Subcutaneous abdominal adipose tissue (tissue), 5 donors: ENCODE data around the gene SLC25A42.
"Not testable (repeated sequence)": the region's sequence is repeated elsewhere in the genome, so short reads cannot be mapped to it uniquely, and the experiment has no call there.

Experiments used
- H3K27ac ChIP-seq: one replicate; pipeline ENCODE4 v1.7.0; 2013; ENCODE audit warnings: low read depth, mild to moderate bottlenecking, inconsistent platforms, low read length, moderate library complexity
- H3K27me3 ChIP-seq, 5 donors: one replicate each; pipeline ENCODE4 v1.7.0; 2013; ENCODE audit warnings: low read length in 5 of 5, inconsistent platforms in 1 of 5; ENCODE audit not compliant: control insufficient read depth in 5 of 5, insufficient read depth in 4 of 5
- H3K36me3 ChIP-seq, 5 donors: one replicate each; pipeline ENCODE4 v1.7.0; 2013; ENCODE audit warnings: low read length in 5 of 5; ENCODE audit not compliant: control insufficient read depth in 5 of 5, insufficient read depth in 5 of 5
- H3K4me1 ChIP-seq, 5 donors: one replicate each; pipeline ENCODE4 v1.7.0; 2013; ENCODE audit warnings: low read length in 5 of 5, mild to moderate bottlenecking in 3 of 5, moderate library complexity in 1 of 5; ENCODE audit not compliant: control insufficient read depth in 5 of 5, insufficient read depth in 5 of 5
- H3K4me3 ChIP-seq, 5 donors: one replicate each; pipeline ENCODE4 v1.7.0; 2013; ENCODE audit warnings: low read length in 5 of 5, low read depth in 1 of 5
- H3K9ac ChIP-seq, 5 donors: one replicate each; pipeline ENCODE4 v1.7.0; 2013; ENCODE audit warnings: low read length in 5 of 5, mild to moderate bottlenecking in 4 of 5, moderate library complexity in 3 of 5
- H3K9me3 ChIP-seq, 5 donors: one replicate each; pipeline ENCODE4 v1.7.0; 2013; ENCODE audit warnings: low read length in 5 of 5; ENCODE audit not compliant: control insufficient read depth in 5 of 5
- donor health status: healthy.
- donor health status: healthy.
- donor health status: healthy.
- donor health status: healthy.
- donor health status: healthy.

The SLC25A42 gene

GRCh38 chr19:19142347-19142746 is 78.6 kb downstream of the SLC25A42 start:
- H3K27ac ChIP-seq: no peak overlapping the region
- H3K36me3 ChIP-seq: peaks cover 0 to 10% (median 9%) of the 10 kb centered on the region in 5 donors
- H3K9me3 ChIP-seq: no peaks in the 10 kb centered on the region
- no peak overlapping the region for H3K4me3 ChIP-seq
- H3K27me3 ChIP-seq: no peaks in the 10 kb centered on the region
- no peak overlapping the region for H3K9ac ChIP-seq
- H3K4me1 ChIP-seq: peaks cover 0 to 14% (median 10%) of the 10 kb centered on the region in 5 donors

- H3K27me3 ChIP-seq: no peaks in the 10 kb centered on the region
- H3K36me3 ChIP-seq: peaks cover 0 to 28% (median 25%) of the 10 kb centered on the region in 5 donors
- peaks cover 0 to 4% (median 2%) of the 10 kb centered on the region in 5 donors for H3K4me1 ChIP-seq
- no peak overlapping the region for H3K4me3 ChIP-seq
- H3K9me3 ChIP-seq: no peaks in the 10 kb centered on the region
- H3K27ac ChIP-seq: no peak overlapping the region
- H3K9ac ChIP-seq: no peak overlapping the region
Measured at GRCh38 chr19:19145281-19145680, 81.5 kb downstream of the SLC25A42 start.

- no peak overlapping the region for H3K4me3 ChIP-seq
- H3K4me1 ChIP-seq: peaks cover 0 to 4% (median 2%) of the 10 kb centered on the region in 5 donors
- H3K9ac ChIP-seq: no peak overlapping the region
- no peaks in the 10 kb centered on the region for H3K27me3 ChIP-seq
- no peak overlapping the region for H3K27ac ChIP-seq
- H3K9me3 ChIP-seq: no peaks in the 10 kb centered on the region
- H3K36me3 ChIP-seq: peaks cover 0 to 28% (median 25%) of the 10 kb centered on the region in 5 donors
Measured at GRCh38 chr19:19145684-19146608, 82.2 kb downstream of the SLC25A42 start.

- Histone ChIP-seq H3K9ac (no peak overlapping the region), H3K27me3 (no peaks in the 10 kb centered on the region), H3K36me3 (peaks cover 0 to 28% (median 25%) of the 10 kb centered on the region in 5 donors), H3K9me3 (no peaks in the 10 kb centered on the region), H3K4me3 (no peak overlapping the region), H3K27ac (no peak overlapping the region), H3K4me1 (peaks cover 0 to 4% (median 2%) of the 10 kb centered on the region in 5 donors)
Measured at GRCh38 chr19:19146865-19147264, 83.1 kb downstream of the SLC25A42 start.

- Histone ChIP-seq H3K4me3 (no peak overlapping the region), H3K9ac (no peak overlapping the region), H3K9me3 (no peaks in the 10 kb centered on the region), H3K4me1 (peaks cover 0 to 4% (median 2%) of the 10 kb centered on the region in 5 donors), H3K36me3 (peaks cover 0 to 28% (median 25%) of the 10 kb centered on the region in 5 donors), H3K27ac (no peak overlapping the region), H3K27me3 (no peaks in the 10 kb centered on the region)
Measured at GRCh38 chr19:19147344-19147743, 83.5 kb downstream of the SLC25A42 start.

GRCh38 chr19:19148504-19148903 is 84.7 kb downstream of the SLC25A42 start:
- not testable (repeated sequence) for H3K9ac ChIP-seq, H3K27ac ChIP-seq, H3K27me3 ChIP-seq

GRCh38 chr19:19149435-19149834 is 85.6 kb downstream of the SLC25A42 start:
- Histone ChIP-seq H3K9ac (no peak overlapping the region), H3K27me3 (no peaks in the 10 kb centered on the region), H3K4me3 (no peak overlapping the region), H3K27ac (no peak overlapping the region), H3K9me3 (no peaks in the 10 kb centered on the region), H3K36me3 (peaks cover 0 to 28% (median 25%) of the 10 kb centered on the region in 5 donors), H3K4me1 (peaks cover 0 to 4% (median 2%) of the 10 kb centered on the region in 5 donors)

More at GRCh38 chr19:19148504-19148903, 84.7 kb downstream of the SLC25A42 start:
- H3K36me3 ChIP-seq: peaks cover 0 to 28% (median 25%) of the 10 kb centered on the region in 5 donors
- H3K4me1 ChIP-seq, H3K4me3 ChIP-seq, H3K9me3 ChIP-seq: not testable (repeated sequence)

GRCh38 chr19:19151418-19151817 is 87.6 kb downstream of the SLC25A42 start:
- Histone ChIP-seq H3K27ac (no peak overlapping the region), H3K4me1 (no peaks in the 10 kb centered on the region), H3K27me3 (no peaks in the 10 kb centered on the region), H3K36me3 (peaks cover 0 to 31% (median 25%) of the 10 kb centered on the region in 5 donors), H3K9me3 (peaks cover 0 to 4% (median 3%) of the 10 kb centered on the region in 5 donors), H3K4me3 (no peak overlapping the region), H3K9ac (no peak overlapping the region)

GRCh38 chr19:19152668-19153384 is 89.0 kb downstream of the SLC25A42 start:
- Histone ChIP-seq H3K9ac (no peak overlapping the region), H3K27ac (no peak overlapping the region), H3K27me3 (no peaks in the 10 kb centered on the region), H3K4me3 (no peak overlapping the region), H3K9me3 (peaks cover 0 to 4% (median 3%) of the 10 kb centered on the region in 5 donors), H3K4me1 (no peaks in the 10 kb centered on the region), H3K36me3 (peaks cover 0 to 21% (median 13%) of the 10 kb centered on the region in 5 donors)
